ENCODE data around the gene CELF4.
"Not testable (repeated sequence)": the region's sequence is repeated elsewhere in the genome, so short reads cannot be mapped to it uniquely, and the experiment has no call there.

CELF4 gene

DNA sequence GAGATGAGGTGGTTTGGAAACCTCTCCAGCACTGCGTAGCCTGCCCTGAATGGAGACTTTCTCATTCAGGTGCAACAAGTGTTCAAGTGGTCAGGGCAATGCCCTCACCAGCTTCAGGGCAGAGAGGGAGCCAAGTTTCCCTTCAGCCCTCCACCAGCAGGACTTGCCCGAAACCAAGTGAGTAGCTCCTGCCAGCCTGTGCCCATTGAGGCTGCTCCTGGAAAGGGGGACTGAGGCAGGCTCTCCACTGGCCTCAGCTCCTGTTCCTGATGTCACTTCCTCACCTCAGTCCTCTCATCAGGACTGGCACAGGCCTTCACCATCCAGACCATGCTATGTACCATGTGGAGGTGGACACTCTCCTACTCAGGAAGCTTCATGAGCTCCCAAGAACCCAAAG is 94.6 kb downstream of the CELF4 start:
- no peaks in the 10 kb centered on the region for H3K36me3 ChIP-seq (ENCODE audit: control insufficient read depth in 2 of 2, insufficient read depth in 2 of 2, low read length in 2 of 2)
- H3K4me1 ChIP-seq (ENCODE audit: control insufficient read depth, insufficient read depth, low read length), result peaks cover under 1% of the 10 kb centered on the region
- H3K9me3 ChIP-seq (ENCODE audit: control insufficient read depth in 2 of 2, low read length in 2 of 2), result no peaks in the 10 kb centered on the region
- H3K27me3 ChIP-seq (ENCODE audit: control insufficient read depth in 1 of 2, insufficient read depth in 2 of 2, low read length in 2 of 2), result no peaks in the 10 kb centered on the region
- H3K9ac ChIP-seq (ENCODE audit: low read length in 2 of 2), result no peak overlapping the region
- no peak overlapping the region for H3K27ac ChIP-seq (ENCODE audit: low read length)
- H3K4me3 ChIP-seq (ENCODE audit: low read length in 2 of 2), result no peak overlapping the region

DNA sequence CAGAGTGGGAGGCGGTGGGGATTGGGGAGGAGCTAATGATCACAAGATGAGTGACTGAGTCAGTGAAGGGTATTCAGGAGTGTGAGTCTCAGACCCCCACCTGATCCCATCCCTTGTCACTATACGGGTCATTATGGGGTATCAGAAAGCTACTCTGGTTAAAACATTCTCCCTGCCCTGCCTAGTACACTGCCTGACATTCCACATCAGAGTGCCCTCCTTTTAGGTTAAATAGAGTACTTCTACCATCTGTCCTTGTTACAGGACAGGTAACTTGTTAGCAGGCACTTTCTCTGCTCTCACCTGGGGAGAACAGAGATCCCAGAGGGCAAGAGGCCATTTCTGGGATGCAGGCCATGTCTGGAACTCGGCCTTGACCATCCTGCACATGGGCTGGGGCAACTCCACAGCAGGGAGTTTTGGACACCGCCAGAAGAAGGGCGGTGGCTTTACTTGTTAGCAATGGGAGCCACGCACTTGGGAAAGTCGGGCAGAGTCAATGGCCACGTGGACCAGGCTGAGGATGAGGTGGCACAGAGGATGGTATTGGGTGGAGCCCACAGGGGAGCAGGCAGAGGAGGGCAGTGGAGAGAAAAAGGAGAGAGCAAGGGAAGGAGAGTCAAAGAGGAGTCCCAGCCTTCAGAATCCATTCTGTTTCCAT is 98.5 kb downstream of the CELF4 start:
- H3K27ac ChIP-seq (ENCODE audit: low read length), result no peak overlapping the region
- H3K9ac ChIP-seq (ENCODE audit: low read length in 2 of 2), result no peak overlapping the region
- H3K36me3 ChIP-seq (ENCODE audit: control insufficient read depth in 2 of 2, insufficient read depth in 2 of 2, low read length in 2 of 2), result no peaks in the 10 kb centered on the region
- no peaks in the 10 kb centered on the region for H3K9me3 ChIP-seq (ENCODE audit: control insufficient read depth in 2 of 2, low read length in 2 of 2)
- peaks cover 5% of the 10 kb centered on the region for H3K4me1 ChIP-seq (ENCODE audit: control insufficient read depth, insufficient read depth, low read length)
- peaks cover 0 to 3% of the 10 kb centered on the region in 2 donors for H3K27me3 ChIP-seq (ENCODE audit: control insufficient read depth in 1 of 2, insufficient read depth in 2 of 2, low read length in 2 of 2)
- H3K4me3 ChIP-seq (ENCODE audit: low read length in 2 of 2), result no peak overlapping the region

DNA sequence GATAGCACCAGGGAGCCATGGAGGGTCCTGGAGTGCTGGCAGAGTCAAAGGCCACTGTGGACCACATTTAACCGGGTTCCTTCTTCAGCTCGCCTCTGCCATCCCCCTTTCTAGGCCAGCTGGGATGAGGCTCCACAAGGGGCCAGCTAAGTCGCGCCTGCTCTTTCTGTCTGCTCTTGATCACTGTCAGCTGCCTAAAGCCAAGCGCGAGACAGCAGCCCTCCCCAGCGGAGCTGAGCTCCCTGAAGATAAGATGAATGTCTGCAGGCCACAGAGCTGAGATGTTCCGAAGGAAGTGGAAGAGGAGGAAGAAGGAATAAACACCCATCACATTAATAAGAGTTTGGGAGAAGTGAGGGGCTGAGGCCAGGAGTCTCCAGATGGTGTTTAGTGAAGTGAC is 99.6 kb downstream of the CELF4 start:
- Histone ChIP-seq H3K4me1 (ENCODE audit: control insufficient read depth, insufficient read depth, low read length) (peaks cover 5% of the 10 kb centered on the region), H3K27me3 (ENCODE audit: control insufficient read depth in 1 of 2, insufficient read depth in 2 of 2, low read length in 2 of 2) (peaks cover 0 to 3% of the 10 kb centered on the region in 2 donors), H3K9me3 (ENCODE audit: control insufficient read depth in 2 of 2, low read length in 2 of 2) (no peaks in the 10 kb centered on the region), H3K27ac (ENCODE audit: low read length) (no peak overlapping the region), H3K4me3 (ENCODE audit: low read length in 2 of 2) (no peak overlapping the region), H3K36me3 (ENCODE audit: control insufficient read depth in 2 of 2, insufficient read depth in 2 of 2, low read length in 2 of 2) (no peaks in the 10 kb centered on the region), H3K9ac (ENCODE audit: low read length in 2 of 2) (no peak overlapping the region)

DNA sequence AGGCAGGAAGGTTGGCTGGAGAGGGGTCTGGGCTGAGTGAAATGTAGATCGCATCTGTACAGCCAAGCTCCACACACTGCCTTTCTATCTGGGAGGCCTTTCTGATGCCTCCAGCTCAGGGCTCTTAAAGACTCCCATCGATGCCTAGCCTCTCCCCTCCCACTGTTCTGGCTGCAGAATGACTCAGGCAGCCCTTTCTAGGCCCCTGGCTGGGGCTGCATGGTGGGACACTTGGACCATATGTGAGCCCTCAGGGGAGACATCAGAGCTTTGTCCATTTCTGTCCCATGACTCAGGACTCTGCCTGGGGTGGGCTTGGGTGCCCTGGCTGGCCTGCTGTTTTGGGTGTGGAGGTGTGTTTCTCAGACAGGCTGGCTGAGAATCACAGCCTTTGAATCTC is 101.3 kb downstream of the CELF4 start:
- H3K27ac ChIP-seq (ENCODE audit: low read length), result no peak overlapping the region
- H3K9ac ChIP-seq (ENCODE audit: low read length in 2 of 2), result no peak overlapping the region
- H3K27me3 ChIP-seq (ENCODE audit: control insufficient read depth in 1 of 2, insufficient read depth in 2 of 2, low read length in 2 of 2), result peaks cover 0 to 3% of the 10 kb centered on the region in 2 donors

DNA sequence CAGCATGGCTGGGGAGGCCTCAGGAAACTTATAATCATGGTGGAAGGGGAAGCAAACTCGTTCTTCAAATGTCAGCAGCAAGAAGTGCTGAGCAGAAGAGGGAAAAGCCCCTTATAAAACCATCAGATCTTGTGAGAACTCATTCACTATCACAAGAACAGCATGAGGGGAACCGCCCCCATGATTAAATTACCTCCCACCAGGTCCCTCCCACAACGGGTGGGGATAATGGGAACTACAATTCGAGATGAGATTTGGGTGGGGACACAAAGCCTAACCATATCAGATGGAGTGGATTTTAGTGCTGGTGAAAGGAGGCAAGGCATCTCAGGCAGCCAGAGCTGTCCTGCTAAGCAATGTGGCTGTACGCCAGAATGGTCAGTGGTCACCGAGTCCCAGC is 104.3 kb downstream of the CELF4 start:
- not testable (repeated sequence) for H3K4me1 ChIP-seq (ENCODE audit: control insufficient read depth, insufficient read depth, low read length); H3K27me3 ChIP-seq (ENCODE audit: control insufficient read depth in 1 of 2, insufficient read depth in 2 of 2, low read length in 2 of 2); H3K4me3 ChIP-seq (ENCODE audit: low read length in 2 of 2)

More for the DNA sequence above, 101.3 kb downstream of the CELF4 start:
- Histone ChIP-seq H3K9me3 (ENCODE audit: control insufficient read depth in 2 of 2, low read length in 2 of 2) (no peaks in the 10 kb centered on the region), H3K4me1 (ENCODE audit: control insufficient read depth, insufficient read depth, low read length) (peaks cover 5% of the 10 kb centered on the region), H3K36me3 (ENCODE audit: control insufficient read depth in 2 of 2, insufficient read depth in 2 of 2, low read length in 2 of 2) (no peaks in the 10 kb centered on the region), H3K4me3 (ENCODE audit: low read length in 2 of 2) (no peak overlapping the region)

DNA sequence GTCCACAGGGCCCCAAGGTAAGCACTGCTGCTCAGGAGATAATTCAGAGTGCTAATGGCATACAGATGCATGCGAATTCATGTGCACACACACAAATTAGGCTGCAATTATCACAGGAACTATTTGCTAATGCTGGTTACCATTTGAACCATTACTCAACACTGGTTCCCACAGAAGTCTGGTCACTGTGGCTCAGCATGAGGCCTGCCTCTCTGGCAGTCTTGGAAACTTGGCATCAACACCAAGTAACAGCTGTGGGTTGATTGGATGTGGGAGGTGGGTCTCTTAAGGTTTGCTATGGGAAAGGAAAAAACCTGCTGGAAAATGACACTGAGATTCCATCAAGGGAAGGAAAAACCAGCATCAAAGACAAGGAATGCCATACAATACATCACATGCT is 105.0 kb downstream of the CELF4 start:
- Histone ChIP-seq H3K4me1 (ENCODE audit: control insufficient read depth, insufficient read depth, low read length) (peaks cover under 1% of the 10 kb centered on the region), H3K9ac (ENCODE audit: low read length in 2 of 2) (no peak overlapping the region), H3K27me3 (ENCODE audit: control insufficient read depth in 1 of 2, insufficient read depth in 2 of 2, low read length in 2 of 2) (peaks cover 0 to 3% of the 10 kb centered on the region in 2 donors), H3K9me3 (ENCODE audit: control insufficient read depth in 2 of 2, low read length in 2 of 2) (no peaks in the 10 kb centered on the region), H3K27ac (ENCODE audit: low read length) (no peak overlapping the region), H3K36me3 (ENCODE audit: control insufficient read depth in 2 of 2, insufficient read depth in 2 of 2, low read length in 2 of 2) (no peaks in the 10 kb centered on the region), H3K4me3 (ENCODE audit: low read length in 2 of 2) (no peak overlapping the region)

More for the DNA sequence above, 104.3 kb downstream of the CELF4 start:
- H3K9me3 ChIP-seq (ENCODE audit: control insufficient read depth in 2 of 2, low read length in 2 of 2); H3K27ac ChIP-seq (ENCODE audit: low read length); H3K9ac ChIP-seq (ENCODE audit: low read length in 2 of 2); H3K36me3 ChIP-seq (ENCODE audit: control insufficient read depth in 2 of 2, insufficient read depth in 2 of 2, low read length in 2 of 2): not testable (repeated sequence)

DNA sequence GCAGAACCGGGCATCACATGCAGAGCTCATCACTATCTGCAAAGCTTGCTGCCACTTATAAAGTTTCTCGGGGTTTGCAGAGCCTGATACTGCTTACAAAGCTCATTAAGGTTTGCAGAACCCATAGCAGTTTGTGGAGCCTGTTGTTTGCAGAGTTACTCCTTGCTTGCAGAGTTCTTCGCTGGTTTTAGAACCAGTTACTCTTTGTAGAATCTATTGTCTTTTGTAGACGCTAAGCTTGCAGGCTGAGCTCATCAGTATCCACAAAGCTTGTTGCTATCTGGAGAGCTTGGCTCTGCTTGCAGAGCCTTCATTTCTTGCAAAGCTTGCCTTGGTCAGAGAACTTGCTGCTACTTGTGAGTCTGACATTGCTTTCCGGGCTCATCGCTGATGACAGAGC is 106.9 kb downstream of the CELF4 start:
- no peaks in the 10 kb centered on the region for H3K9me3 ChIP-seq (ENCODE audit: control insufficient read depth in 2 of 2, low read length in 2 of 2)
- H3K36me3 ChIP-seq (ENCODE audit: control insufficient read depth in 2 of 2, insufficient read depth in 2 of 2, low read length in 2 of 2), result no peaks in the 10 kb centered on the region
- no peak overlapping the region for H3K9ac ChIP-seq (ENCODE audit: low read length in 2 of 2)
- H3K4me3 ChIP-seq (ENCODE audit: low read length in 2 of 2), result no peak overlapping the region
- H3K4me1 ChIP-seq (ENCODE audit: control insufficient read depth, insufficient read depth, low read length), result no peaks in the 10 kb centered on the region
- no peak overlapping the region for H3K27ac ChIP-seq (ENCODE audit: low read length)
- H3K27me3 ChIP-seq (ENCODE audit: control insufficient read depth in 1 of 2, insufficient read depth in 2 of 2, low read length in 2 of 2), result no peaks in the 10 kb centered on the region

DNA sequence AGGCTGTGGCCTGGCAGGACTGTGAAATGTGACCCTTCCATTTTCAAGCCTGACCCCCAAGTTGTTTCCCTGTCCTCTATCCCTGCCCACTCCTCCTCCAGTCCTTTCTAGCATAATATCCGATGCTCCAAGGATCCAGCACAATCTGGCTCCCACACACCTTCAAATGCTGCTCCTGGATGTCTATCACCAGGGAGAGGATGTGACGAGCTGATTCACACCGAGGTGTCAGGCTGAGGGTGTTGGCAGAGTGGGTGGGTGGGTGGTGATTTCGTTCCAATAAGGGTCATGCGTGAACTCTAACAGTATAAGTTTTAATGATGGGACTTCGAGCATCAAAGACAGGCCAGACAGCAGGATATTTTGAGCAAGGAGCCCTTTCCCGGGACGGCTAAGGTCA is 107.8 kb downstream of the CELF4 start:
- Histone ChIP-seq H3K27ac (ENCODE audit: low read length) (no peak overlapping the region), H3K9me3 (ENCODE audit: control insufficient read depth in 2 of 2, low read length in 2 of 2) (no peaks in the 10 kb centered on the region), H3K27me3 (ENCODE audit: control insufficient read depth in 1 of 2, insufficient read depth in 2 of 2, low read length in 2 of 2) (no peaks in the 10 kb centered on the region)

DNA sequence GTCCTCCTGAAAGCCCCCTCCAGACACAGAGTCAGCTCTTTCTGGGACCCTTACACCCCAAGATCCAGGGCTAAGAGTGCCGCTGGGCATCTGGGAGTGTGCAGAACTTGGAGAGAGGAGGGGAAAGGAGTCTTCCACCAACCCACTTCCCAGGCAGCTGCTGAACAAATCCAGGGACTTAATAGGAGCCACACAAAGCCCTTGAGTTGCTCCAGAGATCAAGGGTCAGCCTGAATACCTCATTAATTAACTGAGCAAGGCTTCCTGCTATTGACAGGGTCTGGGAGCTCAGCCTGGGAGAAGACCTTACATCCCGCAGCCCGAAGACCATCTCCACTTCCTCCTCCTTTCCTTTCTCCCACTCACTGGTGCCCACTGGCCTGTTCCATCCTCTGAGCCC is 108.3 kb downstream of the CELF4 start:
- H3K9me3 ChIP-seq (ENCODE audit: control insufficient read depth in 2 of 2, low read length in 2 of 2), result no peaks in the 10 kb centered on the region
- peaks cover 7% of the 10 kb centered on the region for H3K4me1 ChIP-seq (ENCODE audit: control insufficient read depth, insufficient read depth, low read length)
- H3K27me3 ChIP-seq (ENCODE audit: control insufficient read depth in 1 of 2, insufficient read depth in 2 of 2, low read length in 2 of 2), result no peaks in the 10 kb centered on the region
- H3K9ac ChIP-seq (ENCODE audit: low read length in 2 of 2), result no peak overlapping the region
- no peaks in the 10 kb centered on the region for H3K36me3 ChIP-seq (ENCODE audit: control insufficient read depth in 2 of 2, insufficient read depth in 2 of 2, low read length in 2 of 2)
- no peak overlapping the region for H3K4me3 ChIP-seq (ENCODE audit: low read length in 2 of 2)
- H3K27ac ChIP-seq (ENCODE audit: low read length), result no peak overlapping the region

More for the DNA sequence above, 107.8 kb downstream of the CELF4 start:
- Histone ChIP-seq H3K4me3 (ENCODE audit: low read length in 2 of 2) (no peak overlapping the region), H3K9ac (ENCODE audit: low read length in 2 of 2) (no peak overlapping the region), H3K4me1 (ENCODE audit: control insufficient read depth, insufficient read depth, low read length) (peaks cover 3% of the 10 kb centered on the region), H3K36me3 (ENCODE audit: control insufficient read depth in 2 of 2, insufficient read depth in 2 of 2, low read length in 2 of 2) (no peaks in the 10 kb centered on the region)

DNA sequence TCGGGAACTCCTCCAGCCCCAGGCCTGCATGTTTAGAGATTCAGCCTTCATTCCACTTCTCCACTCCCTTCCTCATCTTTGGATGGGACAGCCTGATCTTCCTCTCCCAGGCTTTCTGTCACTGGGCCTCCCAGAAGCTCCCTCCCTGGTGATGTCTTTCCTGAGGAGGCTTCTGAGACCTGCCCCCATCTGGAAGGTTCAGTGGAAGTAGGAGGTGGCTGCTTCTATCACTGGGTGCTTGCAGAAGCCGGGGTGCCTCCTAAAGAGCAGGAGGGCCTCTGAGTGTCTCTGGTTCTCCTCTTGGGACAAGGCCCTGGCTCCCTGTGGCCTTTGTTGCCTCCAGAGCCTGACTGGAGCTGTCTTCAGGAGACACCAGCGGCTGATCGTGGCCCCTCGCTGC is 108.7 kb downstream of the CELF4 start:
- Histone ChIP-seq H3K27me3 (ENCODE audit: control insufficient read depth in 1 of 2, insufficient read depth in 2 of 2, low read length in 2 of 2) (no peaks in the 10 kb centered on the region), H3K9me3 (ENCODE audit: control insufficient read depth in 2 of 2, low read length in 2 of 2) (no peaks in the 10 kb centered on the region), H3K4me1 (ENCODE audit: control insufficient read depth, insufficient read depth, low read length) (peaks cover 10% of the 10 kb centered on the region), H3K27ac (ENCODE audit: low read length) (no peak overlapping the region), H3K36me3 (ENCODE audit: control insufficient read depth in 2 of 2, insufficient read depth in 2 of 2, low read length in 2 of 2) (no peaks in the 10 kb centered on the region), H3K4me3 (ENCODE audit: low read length in 2 of 2) (no peak overlapping the region), H3K9ac (ENCODE audit: low read length in 2 of 2) (no peak overlapping the region)

DNA sequence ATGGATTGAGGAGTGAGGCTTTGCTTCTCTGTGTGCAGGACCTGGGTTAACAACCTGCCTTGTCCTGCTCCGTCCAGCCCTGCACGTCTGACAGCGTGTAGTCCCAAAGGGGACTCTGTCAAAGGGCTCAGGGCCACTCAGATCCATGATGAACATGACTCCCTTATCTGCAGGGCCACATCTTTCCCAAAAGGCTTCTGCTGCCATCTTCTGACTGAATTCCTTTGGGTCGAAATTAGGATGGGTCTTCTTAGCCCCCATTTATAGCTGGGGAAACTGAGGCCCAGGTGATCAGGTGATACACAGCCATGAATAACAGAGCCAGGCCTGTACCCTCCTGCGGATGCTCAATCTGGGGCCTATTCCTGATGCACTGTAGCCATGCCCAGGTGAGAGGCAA is 109.2 kb downstream of the CELF4 start:
- H3K9ac ChIP-seq (ENCODE audit: low read length in 2 of 2), result no peak overlapping the region
- H3K4me3 ChIP-seq (ENCODE audit: low read length in 2 of 2), result no peak overlapping the region
- no peaks in the 10 kb centered on the region for H3K9me3 ChIP-seq (ENCODE audit: control insufficient read depth in 2 of 2, low read length in 2 of 2)
- no peak overlapping the region for H3K27ac ChIP-seq (ENCODE audit: low read length)
- no peaks in the 10 kb centered on the region for H3K36me3 ChIP-seq (ENCODE audit: control insufficient read depth in 2 of 2, insufficient read depth in 2 of 2, low read length in 2 of 2)
- peaks cover 14% of the 10 kb centered on the region for H3K4me1 ChIP-seq (ENCODE audit: control insufficient read depth, insufficient read depth, low read length)
- H3K27me3 ChIP-seq (ENCODE audit: control insufficient read depth in 1 of 2, insufficient read depth in 2 of 2, low read length in 2 of 2), result no peaks in the 10 kb centered on the region

All from stomach smooth muscle (tissue), 2 donors.